Transverse colon (tissue), 4 donors: ENCODE data around the gene RNLS. TPM values are rescaled to one million over a fixed set of nuclear protein-coding genes. Genes with fewer than 3 reads are reported as not detected.

ENCODE experiments used
- DNase-seq: peaks from one replicate; pipeline ENCODE4 v3.0.0-alpha.2; 2019
- H3K27ac ChIP-seq, 4 donors: fragments of 200-600 bp; sonication (generic); 2 replicates each; pipeline ENCODE4 v1.5.1; 2016 to 2018; ENCODE audit warnings: inconsistent platforms in 4 of 4
- H3K27me3 ChIP-seq: fragments of 200-600 bp; sonication (generic); 2 replicates; pipeline ENCODE4 v1.5.1; 2017; ENCODE audit warnings: inconsistent platforms
- H3K36me3 ChIP-seq, 4 donors: fragments of 200-600 bp; sonication (generic); 2 replicates each; pipeline ENCODE4 v1.5.1; 2017 to 2019; ENCODE audit warnings: inconsistent platforms in 4 of 4
- H3K4me1 ChIP-seq, 4 donors: fragments of 200-600 bp; sonication (generic); 2 replicates each; pipeline ENCODE4 v1.5.1; 2017 to 2020; ENCODE audit warnings: inconsistent platforms in 4 of 4
- H3K4me3 ChIP-seq, 4 donors: fragments of 200-600 bp; sonication (generic); 1 replicate in 1 of 4; 2 replicates in 3 of 4; pipeline versions ENCODE4 v1.5.1 to v1.6.1; 2017 to 2019; ENCODE audit warnings: inconsistent platforms in 4 of 4
- H3K9me3 ChIP-seq, 2 donors: fragments of 200-600 bp; sonication (generic); 2 replicates each; pipeline ENCODE4 v1.5.1; 2017 to 2019; ENCODE audit warnings: inconsistent platforms in 2 of 2
- EP300 ChIP-seq: sonication (generic); formaldehyde crosslinking; IDR thresholded peaks from one replicate; pipeline ENCODE4 v1.6.1; 2017; ENCODE audit warnings: antibody characterized with exemption, low read depth
- POLR2A ChIP-seq: fragments of 450-650 bp; IDR thresholded peaks from one replicate; pipeline ENCODE4 v1.6.1; 2016; ENCODE audit warnings: antibody characterized with exemption, mild to moderate bottlenecking, moderate library complexity
- POLR2AphosphoS5 ChIP-seq, 3 donors: sonication (generic); formaldehyde crosslinking; IDR thresholded peaks; one replicate each; pipeline ENCODE4 v1.6.1; 2016; ENCODE audit warnings: antibody characterized with exemption in 3 of 3
- WGBS, 2 donors: methylation state at CpG; one replicate each; pipeline ENCODE4 v1.1.5; 2018; ENCODE audit warnings: low coverage in 1 of 2; 5-methylcytosine and 5-hydroxymethylcytosine counted together
- in situ Hi-C, 4 donors: fragments of 200-750 bp; cut with MboI; loops; one replicate each; pipeline versions ENCODE4 v1.15.0 to v1.15.1; 2017; ENCODE audit warnings: low sequenced_read_pairs in 3 of 4, low pct_ligation_motif_present in 1 of 4, low pct_unique_long_range_greater_than_20kb in 1 of 4
- intact Hi-C: fragments of 100-400 bp; cut with DNase I; formaldehyde crosslinking; loops from one replicate; pipeline ENCODE4 v1.15.1; 2023; ENCODE audit warnings: low total_unique reads
- total RNA-seq, 4 donors: library from RNA; depleted of rRNA; stranded (reverse); fragments of >200 nt; gene quantifications; one replicate each; pipeline ENCODE4 v1.1.0, GENCODE V29; 2016
- TF ChIP-seq, protein P1 (sequence below), 5 experiments: fragments of 200-600 bp in 3 of 5; fragments of 450-650 bp in 2 of 5; sonication (generic) in 3 of 5; IDR thresholded peaks; 1 replicate in 2 of 5; 2 replicates in 3 of 5; pipeline ENCODE4 v1.5.1; 2016 to 2017; ENCODE audit warnings: antibody characterized with exemption in 5 of 5, inconsistent platforms in 3 of 5, mild to moderate bottlenecking in 2 of 5, moderate library complexity in 1 of 5

Gene RNLS
- total RNA-seq, 4 donors from 2014 or later = 2.4 to 78.2 (median 28.9) TPM

DNA sequence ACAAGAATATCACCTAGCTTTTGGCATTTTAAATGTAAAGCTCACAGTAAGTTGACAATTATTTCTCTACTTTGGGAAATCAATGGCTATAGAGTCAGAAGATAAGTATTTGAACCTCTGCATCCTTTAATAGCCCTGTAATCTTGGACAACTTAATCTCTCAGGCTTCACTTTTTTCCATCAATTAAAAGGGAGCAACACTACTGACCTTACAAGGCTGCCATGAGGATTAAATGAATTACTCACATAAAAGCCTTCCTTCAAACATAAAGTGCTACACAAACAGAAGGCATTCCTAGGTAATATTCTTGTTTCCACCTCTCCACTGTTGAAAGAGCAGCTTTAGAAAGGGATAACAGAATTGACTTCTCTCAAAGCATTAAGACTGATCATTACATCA is 266.0 kb downstream of the RNLS start:
- in situ Hi-C loops (no loop called here), intact Hi-C loops (no loop called here)
- Histone ChIP-seq H3K27me3 (no peaks in the 10 kb centered on the region), H3K4me1 (peaks cover 0 to 6% (median 0%) of the 10 kb centered on the region in 4 donors), H3K9me3 (peaks cover 24 to 26% of the 10 kb centered on the region in 2 donors), H3K4me3 (no peak overlapping the region), H3K27ac (no peak overlapping the region), H3K36me3 (peaks cover 0 to 4% (median 0%) of the 10 kb centered on the region in 4 donors)
- DNase-seq = no peak
- TF ChIP-seq, protein P1, sequence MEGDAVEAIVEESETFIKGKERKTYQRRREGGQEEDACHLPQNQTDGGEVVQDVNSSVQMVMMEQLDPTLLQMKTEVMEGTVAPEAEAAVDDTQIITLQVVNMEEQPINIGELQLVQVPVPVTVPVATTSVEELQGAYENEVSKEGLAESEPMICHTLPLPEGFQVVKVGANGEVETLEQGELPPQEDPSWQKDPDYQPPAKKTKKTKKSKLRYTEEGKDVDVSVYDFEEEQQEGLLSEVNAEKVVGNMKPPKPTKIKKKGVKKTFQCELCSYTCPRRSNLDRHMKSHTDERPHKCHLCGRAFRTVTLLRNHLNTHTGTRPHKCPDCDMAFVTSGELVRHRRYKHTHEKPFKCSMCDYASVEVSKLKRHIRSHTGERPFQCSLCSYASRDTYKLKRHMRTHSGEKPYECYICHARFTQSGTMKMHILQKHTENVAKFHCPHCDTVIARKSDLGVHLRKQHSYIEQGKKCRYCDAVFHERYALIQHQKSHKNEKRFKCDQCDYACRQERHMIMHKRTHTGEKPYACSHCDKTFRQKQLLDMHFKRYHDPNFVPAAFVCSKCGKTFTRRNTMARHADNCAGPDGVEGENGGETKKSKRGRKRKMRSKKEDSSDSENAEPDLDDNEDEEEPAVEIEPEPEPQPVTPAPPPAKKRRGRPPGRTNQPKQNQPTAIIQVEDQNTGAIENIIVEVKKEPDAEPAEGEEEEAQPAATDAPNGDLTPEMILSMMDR (IDR thresholded peaks at IDR 0.05) = no peak
- TF ChIP-seq POLR2A (no peak), POLR2AphosphoS5 (IDR thresholded peaks at IDR 0.05) (no peak), EP300 (no peak)

DNA sequence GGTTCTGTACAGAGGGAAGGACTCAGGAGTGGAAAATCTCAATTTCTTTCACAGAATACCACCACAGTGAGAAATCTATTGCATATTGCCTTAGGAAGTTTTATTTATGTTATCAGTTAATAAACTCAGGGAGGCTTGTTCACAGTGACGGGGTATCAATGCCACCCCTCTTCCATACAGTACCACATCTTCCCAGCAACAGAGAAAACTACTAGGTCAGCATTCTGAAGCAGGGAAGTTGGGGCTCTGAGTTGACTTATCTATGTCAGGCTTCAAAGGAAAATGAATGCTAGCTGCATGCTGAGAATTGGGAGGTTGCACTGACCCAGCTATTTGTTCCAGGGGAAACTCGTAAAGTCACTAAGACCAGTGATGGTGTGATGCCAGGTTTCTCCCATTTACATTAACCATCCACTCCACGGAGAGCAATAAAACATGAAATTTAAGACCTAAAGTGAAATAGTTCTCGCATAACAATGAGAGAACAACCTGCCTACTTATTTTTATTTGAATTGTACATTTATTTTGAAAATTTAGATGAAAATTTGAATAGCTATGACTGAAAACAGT is 266.7 kb downstream of the RNLS start:
- Histone ChIP-seq H3K27ac (no peak overlapping the region), H3K27me3 (no peaks in the 10 kb centered on the region), H3K4me1 (peaks cover 0 to 6% (median 0%) of the 10 kb centered on the region in 4 donors), H3K4me3 (no peak overlapping the region), H3K36me3 (peaks cover 0 to 4% (median 0%) of the 10 kb centered on the region in 4 donors), H3K9me3 (peaks cover 24 to 26% of the 10 kb centered on the region in 2 donors)
- DNase-seq = no peak
- intact Hi-C loops (no loop called here), in situ Hi-C loops (no loop called here)
- TF ChIP-seq POLR2AphosphoS5 (IDR thresholded peaks at IDR 0.05) (no peak), POLR2A (no peak), EP300 (no peak)
- TF ChIP-seq, protein P1 (IDR thresholded peaks at IDR 0.05) = no peak
- 64 to 69% methylated on average over 4 of the region's 4 CpGs for WGBS, 2 donors

GRCh38 chr10:88315755-88316154 is 267.4 kb downstream of the RNLS start:
- Histone ChIP-seq H3K4me1 (peaks cover 0 to 6% (median 0%) of the 10 kb centered on the region in 4 donors), H3K4me3 (no peak overlapping the region), H3K36me3 (peaks cover 0 to 4% (median 0%) of the 10 kb centered on the region in 4 donors), H3K27me3 (no peaks in the 10 kb centered on the region), H3K9me3 (peaks cover 23 to 24% of the 10 kb centered on the region in 2 donors), H3K27ac (no peak overlapping the region)
- no peak for DNase-seq
- WGBS, 2 donors = 67 to 80% methylated on average over 3 of the region's 3 CpGs
- TF ChIP-seq POLR2AphosphoS5 (IDR thresholded peaks at IDR 0.05) = no peak
- TF ChIP-seq EP300 = no peak
- TF ChIP-seq, protein P1 (IDR thresholded peaks at IDR 0.05) = no peak
- TF ChIP-seq POLR2A = no peak
- in situ Hi-C loops = no loop called here
- intact Hi-C loops = no loop called here

- in situ Hi-C loops = no loop called here
- peaks cover 0 to 4% (median 0%) of the 10 kb centered on the region in 4 donors for H3K36me3 ChIP-seq
- 86% methylated on average over 2 of the region's 2 CpGs; no CpG with 5 or more reads in 1 of the 2 donors for WGBS, 2 donors
- no peak for DNase-seq
- H3K9me3 ChIP-seq = peaks cover 10 to 13% of the 10 kb centered on the region in 2 donors
- intact Hi-C loops = no loop called here
- H3K27ac ChIP-seq = no peak overlapping the region
- no peak for TF ChIP-seq EP300
- TF ChIP-seq POLR2A = no peak
- TF ChIP-seq, protein P1 (IDR thresholded peaks at IDR 0.05) = no peak
- TF ChIP-seq POLR2AphosphoS5 (IDR thresholded peaks at IDR 0.05) = no peak
- peaks cover 0 to 6% (median 0%) of the 10 kb centered on the region in 4 donors for H3K4me1 ChIP-seq
- H3K4me3 ChIP-seq = no peak overlapping the region
- H3K27me3 ChIP-seq = no peaks in the 10 kb centered on the region
Measured at GRCh38 chr10:88314362-88314761, 268.8 kb downstream of the RNLS start.
